Middle frontal gyrus (tissue), 1 donor: ENCODE results near the gene ABCA3.
"Not testable (repeated sequence)": the region's sequence is repeated elsewhere in the genome, so short reads cannot be mapped to it uniquely, and the experiment has no call there.

Source experiments
- DNase-seq: peaks from one replicate; pipeline ENCODE4 v3.0.0-alpha.2; 2015; ENCODE audit warnings: low spot score; ENCODE audit errors: extremely low spot score

The ABCA3 gene

GRCh38 chr16:2280981-2281542 lies 59.5 kb downstream of the ABCA3 start:
- DNase-seq = no peak

GRCh38 chr16:2280461-2280860 lies 60.1 kb downstream of the ABCA3 start:
- no peak for DNase-seq

- no peak for DNase-seq
These were observed 61.4 kb downstream of the ABCA3 start for GRCh38 chr16:2278956-2279800.

GRCh38 chr16:2278272-2278608 lies 62.3 kb downstream of the ABCA3 start:
- DNase-seq = no peak

GRCh38 chr16:2277466-2278271 lies 62.9 kb downstream of the ABCA3 start:
- DNase-seq = no peak

GRCh38 chr16:2276368-2277195 lies 63.9 kb downstream of the ABCA3 start:
- DNase-seq = no peak

GRCh38 chr16:2275476-2276367 lies 64.8 kb downstream of the ABCA3 start:
- no peak for DNase-seq

GRCh38 chr16:2273931-2274330 lies 66.6 kb downstream of the ABCA3 start:
- no peak for DNase-seq

GRCh38 chr16:2273484-2273883 lies 67.0 kb downstream of the ABCA3 start:
- DNase-seq = no peak

- DNase-seq = no peak
These were observed 68.6 kb downstream of the ABCA3 start for GRCh38 chr16:2271848-2272461.

GRCh38 chr16:2270588-2271470 lies 69.7 kb downstream of the ABCA3 start:
- no peak for DNase-seq

- DNase-seq = no peak
These were observed 70.5 kb downstream of the ABCA3 start for GRCh38 chr16:2270070-2270462.

GRCh38 chr16:2267913-2268666 lies 72.4 kb downstream of the ABCA3 start, which contains the start of gene RNPS1:
Gene RNPS1, minus strand, starts transcription at chr16:2268126. Its CDS starts 3,483 bp downstream, at chr16:2264643.
- DNase-seq = peak; percentile 94

GRCh38 chr16:2267505-2267912 lies 73.0 kb downstream of the ABCA3 start:
- not testable (repeated sequence) for DNase-seq

- DNase-seq = not testable (repeated sequence)
These were observed 73.6 kb downstream of the ABCA3 start for GRCh38 chr16:2266887-2267286.

- DNase-seq = not testable (repeated sequence)
These were observed 77.5 kb downstream of the ABCA3 start for GRCh38 chr16:2263026-2263425.

- no peak for DNase-seq
These were observed 80.3 kb downstream of the ABCA3 start for GRCh38 chr16:2260250-2260649.

- not testable (repeated sequence) for DNase-seq
These were observed 82.0 kb downstream of the ABCA3 start for GRCh38 chr16:2258530-2258929.
